Measurements from ENCODE around the gene CYP39A1.

CYP39A1 gene

DNA sequence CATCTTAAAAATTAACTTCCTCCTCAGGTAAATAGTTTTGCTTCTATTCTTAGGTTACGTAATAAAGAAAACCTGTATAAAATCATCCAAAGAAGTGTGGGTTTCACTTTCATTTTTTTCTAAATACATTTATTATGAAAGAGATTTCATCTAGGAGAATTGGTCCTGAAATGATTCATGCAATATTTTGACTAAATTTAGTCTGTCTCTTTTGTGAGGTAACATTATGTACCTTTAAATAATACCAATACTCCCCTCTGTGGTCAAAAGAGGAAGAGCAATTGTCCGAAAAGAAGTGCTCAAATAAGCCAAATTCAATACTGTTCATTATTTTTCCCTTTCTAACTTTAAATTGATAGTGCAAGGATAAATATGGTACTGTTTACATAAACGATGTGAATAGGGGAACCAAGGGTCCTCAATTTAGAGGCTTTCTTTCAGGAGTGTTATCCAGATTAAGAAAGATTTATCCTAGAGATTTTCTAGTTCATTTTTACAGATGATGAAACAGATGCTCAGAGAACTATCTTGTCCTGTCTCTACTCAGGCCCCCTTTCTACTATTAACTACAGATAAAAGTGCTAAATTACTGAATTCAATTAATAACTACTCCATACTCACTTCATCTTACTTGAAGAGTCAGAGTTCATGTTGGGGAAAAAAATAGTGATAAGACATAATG lies 26.2 kb downstream of the CYP39A1 start:
- no peak overlapping the region for H3K23ac ChIP-seq (ENCODE audit: low read length)
- no peaks in the 10 kb centered on the region for H3K36me3 ChIP-seq (ENCODE audit: control insufficient read depth, insufficient read depth, low read length)
- H3K4ac ChIP-seq (ENCODE audit: low read depth, low read length): no peak overlapping the region
- H3K9ac ChIP-seq (ENCODE audit: low read length): no peak overlapping the region
- H3K27me3 ChIP-seq (ENCODE audit: insufficient read depth, low read length, poor library complexity): no peaks in the 10 kb centered on the region
- no peak overlapping the region for H3K27ac ChIP-seq (ENCODE audit: low read depth, low read length)
- H2AK5ac ChIP-seq (ENCODE audit: low read length): no peak overlapping the region
- no peak overlapping the region for H3K18ac ChIP-seq (ENCODE audit: low read length)
- WGBS (ENCODE audit: extremely low coverage, insufficient coverage, low lambda C conversion rate): no CpG with 5 or more reads among the region's 3 CpGs
- no peaks in the 10 kb centered on the region for H3K79me2 ChIP-seq (ENCODE audit: control insufficient read depth, insufficient read depth, low read length)
- H2BK5ac ChIP-seq (ENCODE audit: low read length): no peak overlapping the region
- H2BK120ac ChIP-seq (ENCODE audit: low read depth, low read length): no peak overlapping the region
- H4K8ac ChIP-seq (ENCODE audit: low read depth, low read length): no peak overlapping the region
- H3K4me1 ChIP-seq (ENCODE audit: control insufficient read depth, low read depth, low read length): no peaks in the 10 kb centered on the region
- no peak overlapping the region for H3K4me2 ChIP-seq (ENCODE audit: low read length)
- H3K4me3 ChIP-seq (ENCODE audit: low read length): no peak overlapping the region
- no peak overlapping the region for H4K5ac ChIP-seq (ENCODE audit: low read length)
- H2BK15ac ChIP-seq (replicated peaks; ENCODE audit: low read depth): no peak overlapping the region
- H3K79me1 ChIP-seq (ENCODE audit: low read length): no peaks in the 10 kb centered on the region
- DNase-seq: peak; percentile 26
- H3K56ac ChIP-seq (ENCODE audit: low read length): no peak overlapping the region

DNA sequence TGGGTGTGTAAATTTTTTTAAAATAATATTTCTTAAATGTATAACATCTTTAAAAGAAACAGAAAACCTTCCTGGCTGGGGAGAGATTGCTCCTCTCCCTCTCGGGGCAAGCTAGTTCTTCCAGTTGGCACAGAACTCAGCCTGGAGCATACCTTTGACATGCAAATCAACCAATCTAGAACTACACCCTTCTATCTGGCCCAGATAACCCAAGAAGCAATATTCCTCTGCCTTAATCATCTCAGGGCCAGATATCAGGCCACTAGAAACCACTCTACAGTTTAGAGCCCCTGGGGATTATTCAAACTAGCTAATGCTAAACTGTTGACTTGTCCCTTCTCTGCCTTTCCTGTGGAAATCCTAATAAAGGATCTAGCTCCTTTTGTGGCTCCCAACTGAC lies 33.9 kb downstream of the CYP39A1 start:
- Histone ChIP-seq H3K27ac (ENCODE audit: low read depth, low read length) (no peak overlapping the region), H3K4me1 (ENCODE audit: control insufficient read depth, low read depth, low read length) (no peaks in the 10 kb centered on the region), H4K5ac (ENCODE audit: low read length) (no peak overlapping the region), H2BK15ac (replicated peaks; ENCODE audit: low read depth) (no peak overlapping the region), H3K36me3 (ENCODE audit: control insufficient read depth, insufficient read depth, low read length) (no peaks in the 10 kb centered on the region), H2BK120ac (ENCODE audit: low read depth, low read length) (no peak overlapping the region), H4K8ac (ENCODE audit: low read depth, low read length) (no peak overlapping the region), H2AK5ac (ENCODE audit: low read length) (no peak overlapping the region), H3K56ac (ENCODE audit: low read length) (no peak overlapping the region), H3K23ac (ENCODE audit: low read length) (no peak overlapping the region), H3K79me1 (ENCODE audit: low read length) (no peaks in the 10 kb centered on the region), H3K4ac (ENCODE audit: low read depth, low read length) (no peak overlapping the region), H3K27me3 (ENCODE audit: insufficient read depth, low read length, poor library complexity) (no peaks in the 10 kb centered on the region), H3K18ac (ENCODE audit: low read length) (no peak overlapping the region), H3K9ac (ENCODE audit: low read length) (no peak overlapping the region), H3K79me2 (ENCODE audit: control insufficient read depth, insufficient read depth, low read length) (no peaks in the 10 kb centered on the region), H3K4me2 (ENCODE audit: low read length) (no peak overlapping the region), H3K4me3 (ENCODE audit: low read length) (no peak overlapping the region), H2BK5ac (ENCODE audit: low read length) (no peak overlapping the region)
- WGBS (ENCODE audit: extremely low coverage, insufficient coverage, low lambda C conversion rate): no CpG with 5 or more reads among the region's 1 CpG
- peak; percentile 48 for DNase-seq

DNA sequence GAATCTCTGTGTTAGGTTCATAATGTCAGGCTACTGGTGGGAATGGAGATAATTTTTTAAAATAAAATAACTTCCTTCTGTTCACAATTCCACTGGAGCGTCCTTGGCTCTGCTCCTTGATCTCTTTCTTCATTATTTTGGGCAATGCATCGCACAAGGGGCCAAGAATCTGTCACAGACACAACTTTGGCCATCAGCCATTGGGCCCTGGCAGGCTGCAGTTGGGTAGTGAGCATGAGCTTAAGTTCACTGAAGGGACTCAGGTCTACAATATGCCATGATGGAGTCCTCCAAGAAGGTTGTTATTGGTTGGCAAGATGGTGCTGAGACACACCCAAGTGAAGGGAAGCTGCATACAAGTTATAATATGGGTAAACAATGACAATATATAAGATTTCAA lies 40.0 kb downstream of the CYP39A1 start:
- Histone ChIP-seq H2BK120ac (ENCODE audit: low read depth, low read length) (no peak overlapping the region), H4K5ac (ENCODE audit: low read length) (no peak overlapping the region), H3K79me2 (ENCODE audit: control insufficient read depth, insufficient read depth, low read length) (no peaks in the 10 kb centered on the region), H3K4me3 (ENCODE audit: low read length) (no peak overlapping the region), H3K4ac (ENCODE audit: low read depth, low read length) (no peak overlapping the region), H3K79me1 (ENCODE audit: low read length) (no peaks in the 10 kb centered on the region), H3K23ac (ENCODE audit: low read length) (no peak overlapping the region), H3K4me1 (ENCODE audit: control insufficient read depth, low read depth, low read length) (no peaks in the 10 kb centered on the region), H2BK15ac (replicated peaks; ENCODE audit: low read depth) (no peak overlapping the region), H3K18ac (ENCODE audit: low read length) (no peak overlapping the region), H3K27me3 (ENCODE audit: insufficient read depth, low read length, poor library complexity) (no peaks in the 10 kb centered on the region), H3K4me2 (ENCODE audit: low read length) (no peak overlapping the region), H3K27ac (ENCODE audit: low read depth, low read length) (no peak overlapping the region), H2AK5ac (ENCODE audit: low read length) (no peak overlapping the region), H4K8ac (ENCODE audit: low read depth, low read length) (no peak overlapping the region), H3K9ac (ENCODE audit: low read length) (no peak overlapping the region), H3K56ac (ENCODE audit: low read length) (no peak overlapping the region), H3K36me3 (ENCODE audit: control insufficient read depth, insufficient read depth, low read length) (no peaks in the 10 kb centered on the region), H2BK5ac (ENCODE audit: low read length) (no peak overlapping the region)
- no peak for DNase-seq
- no CpG with 5 or more reads among the region's 2 CpGs for WGBS (ENCODE audit: extremely low coverage, insufficient coverage, low lambda C conversion rate)

DNA sequence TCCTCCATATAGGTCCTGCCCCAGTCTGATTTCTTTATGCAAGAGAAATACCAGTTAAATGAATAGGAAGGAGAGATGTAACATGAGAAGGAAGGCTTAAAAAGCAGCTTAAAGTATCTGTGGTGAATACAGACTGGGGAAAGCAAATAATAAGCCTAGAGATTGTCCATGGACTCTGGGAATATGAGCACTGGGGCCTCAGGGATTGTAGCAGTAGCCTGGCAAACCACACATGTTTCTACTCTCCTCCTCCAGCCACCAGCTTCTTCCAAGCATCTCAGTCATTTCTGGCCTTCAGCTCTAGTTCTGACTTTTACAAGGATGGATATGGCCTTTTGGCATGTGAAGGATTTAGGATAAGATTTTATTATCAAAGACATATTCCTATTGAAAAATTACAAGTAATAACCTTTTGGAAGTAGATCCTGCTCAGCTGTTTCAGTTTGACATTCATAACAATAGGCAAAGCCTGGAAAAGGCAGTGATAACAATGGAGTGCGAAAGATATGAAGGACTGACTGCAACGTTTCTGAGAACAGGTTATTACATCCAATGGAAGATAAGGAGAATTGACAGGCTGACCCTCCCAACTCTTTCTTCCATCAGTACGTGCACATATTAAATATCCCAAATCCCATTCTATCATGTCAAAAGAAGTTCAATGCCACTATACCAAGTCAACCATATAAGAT lies 41.6 kb downstream of the CYP39A1 start:
- H2BK15ac ChIP-seq (replicated peaks; ENCODE audit: low read depth): no peak overlapping the region
- H3K4me2 ChIP-seq (ENCODE audit: low read length): no peak overlapping the region
- no peak overlapping the region for H2BK120ac ChIP-seq (ENCODE audit: low read depth, low read length)
- no peak overlapping the region for H3K4ac ChIP-seq (ENCODE audit: low read depth, low read length)
- no peak overlapping the region for H2AK5ac ChIP-seq (ENCODE audit: low read length)
- no peak overlapping the region for H3K4me3 ChIP-seq (ENCODE audit: low read length)
- H3K56ac ChIP-seq (ENCODE audit: low read length): no peak overlapping the region
- no peaks in the 10 kb centered on the region for H3K36me3 ChIP-seq (ENCODE audit: control insufficient read depth, insufficient read depth, low read length)
- no peaks in the 10 kb centered on the region for H3K4me1 ChIP-seq (ENCODE audit: control insufficient read depth, low read depth, low read length)
- no peak for DNase-seq
- H3K27ac ChIP-seq (ENCODE audit: low read depth, low read length): no peak overlapping the region
- WGBS (ENCODE audit: extremely low coverage, insufficient coverage, low lambda C conversion rate): no CpG with 5 or more reads among the region's 3 CpGs
- no peak overlapping the region for H3K23ac ChIP-seq (ENCODE audit: low read length)
- no peak overlapping the region for H2BK5ac ChIP-seq (ENCODE audit: low read length)
- H3K79me1 ChIP-seq (ENCODE audit: low read length): no peaks in the 10 kb centered on the region
- H4K8ac ChIP-seq (ENCODE audit: low read depth, low read length): no peak overlapping the region
- H3K9ac ChIP-seq (ENCODE audit: low read length): no peak overlapping the region
- H3K18ac ChIP-seq (ENCODE audit: low read length): no peak overlapping the region
- H4K5ac ChIP-seq (ENCODE audit: low read length): no peak overlapping the region
- no peaks in the 10 kb centered on the region for H3K27me3 ChIP-seq (ENCODE audit: insufficient read depth, low read length, poor library complexity)
- no peaks in the 10 kb centered on the region for H3K79me2 ChIP-seq (ENCODE audit: control insufficient read depth, insufficient read depth, low read length)

DNA sequence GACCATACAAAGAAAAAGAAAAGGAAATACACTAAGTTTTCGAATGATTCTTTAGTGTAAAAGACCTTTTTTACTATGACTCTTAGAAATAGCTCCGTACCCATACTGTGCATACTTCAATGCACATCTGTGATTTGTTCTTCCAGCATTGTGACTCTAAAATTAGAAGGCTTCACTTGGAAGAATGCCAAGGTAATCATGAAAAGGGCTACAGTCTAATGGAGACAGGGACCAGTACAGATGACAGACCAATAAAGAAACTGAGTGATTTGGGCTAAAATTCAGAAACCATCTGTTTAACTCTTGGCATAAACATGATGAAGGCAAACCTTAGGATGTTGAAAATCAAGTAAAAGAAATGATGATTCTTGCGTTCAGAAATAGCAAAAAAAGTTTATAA lies 46.3 kb downstream of the CYP39A1 start:
- H2BK5ac ChIP-seq (ENCODE audit: low read length): no peak overlapping the region
- H2BK120ac ChIP-seq (ENCODE audit: low read depth, low read length): no peak overlapping the region
- H4K5ac ChIP-seq (ENCODE audit: low read length): no peak overlapping the region
- H3K4ac ChIP-seq (ENCODE audit: low read depth, low read length): no peak overlapping the region
- no peaks in the 10 kb centered on the region for H3K79me1 ChIP-seq (ENCODE audit: low read length)
- H3K4me2 ChIP-seq (ENCODE audit: low read length): no peak overlapping the region
- H2AK5ac ChIP-seq (ENCODE audit: low read length): no peak overlapping the region
- no peaks in the 10 kb centered on the region for H3K4me1 ChIP-seq (ENCODE audit: control insufficient read depth, low read depth, low read length)
- no peak overlapping the region for H3K27ac ChIP-seq (ENCODE audit: low read depth, low read length)
- H3K79me2 ChIP-seq (ENCODE audit: control insufficient read depth, insufficient read depth, low read length): no peaks in the 10 kb centered on the region
- H3K36me3 ChIP-seq (ENCODE audit: control insufficient read depth, insufficient read depth, low read length): no peaks in the 10 kb centered on the region
- no peak overlapping the region for H3K56ac ChIP-seq (ENCODE audit: low read length)
- H3K18ac ChIP-seq (ENCODE audit: low read length): no peak overlapping the region
- H4K8ac ChIP-seq (ENCODE audit: low read depth, low read length): no peak overlapping the region
- WGBS (ENCODE audit: extremely low coverage, insufficient coverage, low lambda C conversion rate): no CpG with 5 or more reads among the region's 3 CpGs
- no peak overlapping the region for H2BK15ac ChIP-seq (replicated peaks; ENCODE audit: low read depth)
- no peak overlapping the region for H3K23ac ChIP-seq (ENCODE audit: low read length)
- DNase-seq: no peak
- no peak overlapping the region for H3K4me3 ChIP-seq (ENCODE audit: low read length)
- no peaks in the 10 kb centered on the region for H3K27me3 ChIP-seq (ENCODE audit: insufficient read depth, low read length, poor library complexity)
- no peak overlapping the region for H3K9ac ChIP-seq (ENCODE audit: low read length)
